OCI-LY7 (cell line): ENCODE measurements around the gene BHLHA15.

Experiments
- CTCF ChIP-seq: fragments of 200-600 bp; sonication (generic); conservative IDR thresholded peaks from 2 replicates; pipeline ENCODE4 v1.5.1; 2014; ENCODE audit warnings: mild to moderate bottlenecking, antibody characterized with exemption, low read length, moderate library complexity, mixed read lengths
- EZH2phosphoT487 ChIP-seq: fragments of 200-600 bp; sonication (generic); IDR thresholded peaks from 2 replicates; pipeline ENCODE4 v1.6.1; 2018; ENCODE audit warnings: low read depth, borderline replicate concordance, mild to moderate bottlenecking, mixed run types, antibody characterized with exemption, low read length, moderate library complexity, mixed read lengths

GRCh38 chr7:98233219-98234070 lies 22.2 kb downstream of the BHLHA15 start:
- TF ChIP-seq CTCF: no peak
- no peak for TF ChIP-seq EZH2phosphoT487
